GM10248 (cell line): ENCODE results near the gene ATF7IP.
"Not testable (repeated sequence)": the region's sequence is repeated elsewhere in the genome, so short reads cannot be mapped to it uniquely, and the experiment has no call there.

Experiments used
- CTCF ChIA-PET: fragments of 300-600 bp; sonication (Branson Sonifier 250); formaldehyde crosslinking; extraction: SDS; loops from one replicate; lab custom pipeline; 2021; ENCODE audit warnings: antibody characterized with exemption; lab: Yijun Ruan, JAX
- POLR2A ChIA-PET: fragments of 350-650 bp; sonication (Branson Sonifier 250); formaldehyde crosslinking; extraction: SDS; loops from one replicate; lab custom pipeline; 2020; ENCODE audit warnings: antibody characterized with exemption; lab: Yijun Ruan, JAX
- DNase-seq: peaks from one replicate; pipeline ENCODE4 v3.0.0; 2012; ENCODE audit errors: extremely low spot score
- TF ChIP-seq, protein P1 (sequence below): IDR thresholded peaks from 2 replicates; pipeline ENCODE4 v1.5.1; 2012; ENCODE audit warnings: mild to moderate bottlenecking, low read depth; ENCODE audit errors: extremely low read depth, missing control alignments, control extremely low read depth

The ATF7IP gene

DNA sequence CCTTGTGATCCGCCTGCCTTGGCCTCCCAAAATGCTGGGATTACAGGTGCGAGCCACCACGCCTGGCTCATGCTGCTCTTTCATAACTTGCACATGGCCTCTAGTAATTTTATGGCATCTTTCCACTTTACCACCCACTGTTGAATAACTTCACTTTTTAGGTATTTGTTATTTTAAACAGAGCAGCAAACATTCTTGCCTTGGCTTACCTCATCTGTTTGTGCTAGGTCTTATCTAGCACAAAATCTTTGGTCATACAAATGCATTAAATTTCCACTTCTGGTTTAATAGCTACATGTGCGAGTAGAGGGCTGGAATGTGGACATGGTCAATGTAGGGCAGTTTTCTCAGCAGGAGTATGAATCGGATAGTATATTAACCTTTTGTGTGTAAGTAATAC is 38.8 kb upstream of the ATF7IP start:
- ChIA-PET CTCF (no interaction called here), POLR2A (no interaction called here)
- TF ChIP-seq, protein P1, sequence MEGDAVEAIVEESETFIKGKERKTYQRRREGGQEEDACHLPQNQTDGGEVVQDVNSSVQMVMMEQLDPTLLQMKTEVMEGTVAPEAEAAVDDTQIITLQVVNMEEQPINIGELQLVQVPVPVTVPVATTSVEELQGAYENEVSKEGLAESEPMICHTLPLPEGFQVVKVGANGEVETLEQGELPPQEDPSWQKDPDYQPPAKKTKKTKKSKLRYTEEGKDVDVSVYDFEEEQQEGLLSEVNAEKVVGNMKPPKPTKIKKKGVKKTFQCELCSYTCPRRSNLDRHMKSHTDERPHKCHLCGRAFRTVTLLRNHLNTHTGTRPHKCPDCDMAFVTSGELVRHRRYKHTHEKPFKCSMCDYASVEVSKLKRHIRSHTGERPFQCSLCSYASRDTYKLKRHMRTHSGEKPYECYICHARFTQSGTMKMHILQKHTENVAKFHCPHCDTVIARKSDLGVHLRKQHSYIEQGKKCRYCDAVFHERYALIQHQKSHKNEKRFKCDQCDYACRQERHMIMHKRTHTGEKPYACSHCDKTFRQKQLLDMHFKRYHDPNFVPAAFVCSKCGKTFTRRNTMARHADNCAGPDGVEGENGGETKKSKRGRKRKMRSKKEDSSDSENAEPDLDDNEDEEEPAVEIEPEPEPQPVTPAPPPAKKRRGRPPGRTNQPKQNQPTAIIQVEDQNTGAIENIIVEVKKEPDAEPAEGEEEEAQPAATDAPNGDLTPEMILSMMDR, result no peak
- DNase-seq, result no peak

DNA sequence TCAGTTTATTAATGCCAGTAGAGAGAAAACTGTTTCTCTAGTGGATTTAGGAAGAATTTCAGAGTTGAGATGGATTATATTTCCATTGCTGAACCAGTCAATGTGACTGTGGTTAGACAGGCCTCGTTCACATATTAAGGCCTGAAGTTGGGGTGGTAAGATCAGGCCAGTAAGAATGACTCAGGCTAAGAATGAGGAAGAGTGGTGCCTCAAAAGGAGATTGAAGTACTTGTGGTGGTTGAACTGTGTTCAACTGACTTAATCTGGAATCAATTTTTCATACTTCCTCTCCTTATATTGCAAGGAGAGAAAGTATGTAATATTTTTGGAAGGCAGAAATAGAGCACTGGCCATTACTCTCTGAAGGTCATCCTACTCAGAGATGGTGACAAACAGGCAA is 37.8 kb upstream of the ATF7IP start:
- POLR2A ChIA-PET, result no interaction called here
- no peak for DNase-seq
- TF ChIP-seq, protein P1, result no peak
- CTCF ChIA-PET, result no interaction called here

DNA sequence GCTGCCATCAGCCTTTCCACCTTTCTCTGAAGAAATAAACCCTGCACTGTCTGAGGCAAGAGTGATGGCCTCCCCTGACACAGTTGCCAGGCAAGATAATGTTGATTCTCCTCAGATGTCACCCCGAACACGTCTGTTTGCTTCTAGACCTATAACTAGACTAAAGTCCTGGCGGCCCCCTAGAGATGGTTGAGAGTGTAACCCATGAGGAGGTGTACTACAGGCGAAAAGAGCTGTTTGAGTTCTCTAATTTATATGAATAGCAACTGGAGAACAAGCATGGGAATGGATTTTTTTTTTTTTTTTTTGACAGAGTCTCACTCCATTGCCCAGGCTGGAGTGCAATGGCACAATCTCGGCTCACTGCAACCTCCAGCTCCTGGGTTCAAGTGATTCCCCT is 33.0 kb upstream of the ATF7IP start:
- no peak for DNase-seq
- CTCF ChIA-PET, result no interaction called here
- POLR2A ChIA-PET, result no interaction called here
- TF ChIP-seq, protein P1, result no peak

DNA sequence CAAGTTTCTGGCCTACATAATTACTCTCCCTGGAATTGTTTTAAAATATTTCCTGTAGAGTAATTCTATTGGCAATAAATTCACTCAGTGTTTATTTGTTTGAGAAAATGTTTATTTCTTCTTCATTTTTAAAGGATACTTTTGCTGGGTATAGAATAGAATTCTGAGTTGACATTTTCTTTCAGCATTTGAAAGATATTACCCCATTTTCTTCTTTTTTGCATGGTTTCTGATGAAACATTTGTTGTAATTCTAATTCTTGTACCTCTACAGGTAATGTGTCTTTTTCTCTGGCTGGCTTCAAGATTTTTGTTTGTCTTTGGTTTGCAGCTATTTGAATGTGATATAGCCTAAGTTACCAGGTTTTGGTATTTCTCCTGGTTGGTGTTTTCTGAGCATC is 25.1 kb upstream of the ATF7IP start:
- ChIA-PET CTCF (interaction anchor here (1.3 to 1.4 kb wide), 2 partner anchors 10 to 78 kb away, joined by 3 read pairs; no protein-coding TSS in a partner anchor), POLR2A (no interaction called here)
- no peak for DNase-seq
- TF ChIP-seq, protein P1, result no peak

DNA sequence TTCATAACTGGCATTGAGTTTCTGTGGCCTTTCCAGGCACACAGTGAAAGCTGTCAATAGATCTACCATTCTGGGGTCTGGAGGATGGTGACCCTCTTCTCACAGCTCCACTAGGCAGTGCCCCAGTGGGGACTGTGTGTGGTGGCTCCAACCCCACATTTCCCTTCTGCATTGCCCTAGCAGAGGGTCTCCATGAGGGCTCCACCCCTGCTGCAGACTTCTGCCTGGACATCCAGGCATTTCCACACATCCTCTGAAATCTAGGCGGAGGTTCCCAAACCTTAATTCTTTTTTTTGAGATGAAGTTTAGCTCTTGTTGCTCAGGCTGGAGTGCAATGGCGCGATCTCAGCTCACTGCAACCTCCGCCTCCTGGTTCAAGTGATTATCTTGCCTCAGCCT is 14.0 kb upstream of the ATF7IP start:
- CTCF ChIA-PET, POLR2A ChIA-PET, DNase-seq: not testable (repeated sequence)

DNA sequence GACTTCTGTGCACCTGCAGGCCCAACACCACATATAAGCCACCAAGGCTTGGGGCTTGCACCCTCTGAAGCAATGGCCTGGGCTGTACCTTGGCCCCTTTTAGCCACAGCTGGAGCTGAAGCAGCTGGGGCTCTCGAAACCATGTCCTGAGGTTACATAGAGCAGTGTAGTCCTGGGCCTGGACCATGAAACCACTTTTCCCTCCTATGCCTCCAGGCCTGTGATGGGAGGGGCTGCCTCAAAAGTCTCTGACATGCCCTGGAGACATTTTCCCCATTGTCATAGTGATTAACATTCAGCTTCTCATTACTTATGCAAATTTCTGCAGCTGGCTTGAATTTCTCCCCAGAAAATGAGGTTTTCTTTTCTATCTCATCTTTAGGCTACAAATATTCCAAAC is 13.4 kb upstream of the ATF7IP start:
- POLR2A ChIA-PET, DNase-seq: not testable (repeated sequence)
- CTCF ChIA-PET, result interaction anchor here (1.2 kb wide), 1 partner anchor 79 kb away, joined by 3 read pairs; no protein-coding TSS in a partner anchor

DNA sequence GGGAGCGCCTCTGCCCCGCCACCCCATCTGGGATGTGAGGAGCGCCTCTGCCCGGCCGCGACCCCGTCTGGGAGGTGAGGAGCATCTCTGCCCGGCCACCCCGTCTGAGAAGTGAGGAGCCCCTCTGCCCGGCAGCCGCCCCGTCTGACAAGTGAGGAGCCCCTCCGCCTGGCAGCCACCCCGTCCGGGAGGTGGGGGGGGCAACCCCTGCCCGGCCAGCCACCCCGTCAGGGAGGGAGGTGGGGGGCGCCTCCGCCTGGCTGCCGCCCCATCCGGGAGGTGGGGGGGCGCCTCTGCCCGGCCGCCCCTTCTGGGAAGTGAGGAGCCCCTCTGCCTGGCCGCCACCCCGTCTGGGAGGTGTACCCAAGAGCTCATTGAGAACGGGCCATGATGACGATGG is 10.8 kb upstream of the ATF7IP start:
- CTCF ChIA-PET, DNase-seq, POLR2A ChIA-PET: not testable (repeated sequence)

DNA sequence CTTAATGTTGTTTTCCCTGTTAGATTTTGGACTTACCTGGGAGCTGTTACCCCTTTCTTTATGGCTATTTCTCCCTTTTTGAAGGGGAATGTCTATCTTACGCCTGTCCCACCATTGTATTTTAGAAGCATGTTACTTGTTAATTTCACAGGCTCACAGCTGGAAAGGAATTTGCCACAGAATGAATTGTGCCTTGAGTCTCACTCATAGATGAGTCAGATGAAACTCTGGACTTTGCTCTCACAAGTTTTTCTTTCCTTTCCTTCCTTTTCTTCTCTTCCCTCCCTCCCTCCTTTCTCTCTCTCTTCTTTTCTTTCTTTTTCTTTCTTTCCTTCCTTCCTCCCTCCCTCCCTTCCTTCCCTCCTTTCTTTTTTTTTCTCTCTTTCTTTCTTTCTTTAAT is 9.3 kb upstream of the ATF7IP start:
- ChIA-PET CTCF (interaction anchor here (1.2 kb wide), 2 partner anchors 13 to 118 kb away, joined by 3 to 4 read pairs; no protein-coding TSS in a partner anchor), POLR2A (no interaction called here)
- no peak for DNase-seq
- TF ChIP-seq, protein P1, result no peak
